K562 (cell line): Measurements from ENCODE around the gene C10orf105. TPM values are rescaled to one million over a fixed set of nuclear protein-coding genes. Genes with fewer than 3 reads are reported as not detected.
A peak's percentile ranks its signal among the peaks of the same experiment; 100 is the strongest.

Experiments used
- ATAC-seq: fragments of 200-7000 bp; cut with Tn5 transposase; 3 replicates; pipeline ENCODE4 v1.9.1; 2020; ENCODE audit warnings: moderate library complexity
- BruUV-seq: library from RNA; stranded (reverse); fragments of 400-500 nt; replicated peaks from 2 replicates; lab custom pipeline; 2021; lab: Mats Ljungman, UMichigan
- CTCF ChIA-PET: fragments of 300-600 bp; formaldehyde crosslinking; extraction: SDS; loops from one replicate; lab custom pipeline; 2021; ENCODE audit warnings: low intra/inter-chr PET ratio; lab: Yijun Ruan, JAX
- POLR2A ChIA-PET: fragments of 300-600, 350-650 bp; sonication (Branson Sonifier 250); formaldehyde crosslinking; extraction: SDS; loops from one replicate; lab custom pipeline; 2021; ENCODE audit warnings: antibody characterized with exemption, inconsistent platforms; lab: Yijun Ruan, JAX
- DNase-seq, 4 experiments: peaks; one replicate each; pipeline versions ENCODE4 v3.0.0 to v3.0.0-alpha.2; 2011 to 2018; ENCODE audit warnings: low spot score in 3 of 4, mixed read lengths in 3 of 4; ENCODE audit errors: extremely low read depth in 1 of 4
- FAIRE-seq: peaks from 2 replicates; lab custom pipeline; 2011; peaks lifted over from hg19 to GRCh38; lab: Jason Lieb, UNC
- H2AFZ ChIP-seq: 2 replicates; pipeline ENCODE4 v1.6.0; 2011; ENCODE audit warnings: low read depth, low read length, control low read depth, inconsistent platforms
- H3K27ac ChIP-seq: fragments of 200-600 bp; 3 replicates; pipeline ENCODE4 v1.8.0; 2011; ENCODE audit warnings: low read depth, mild to moderate bottlenecking, control low read depth, inconsistent platforms, low read length, moderate library complexity, mixed read lengths; ENCODE audit errors: extremely low read depth
- H3K27me3 ChIP-seq, 2 experiments: fragments of 300-600 bp in 1 of 2; 2 replicates in 1 of 2; 3 replicates in 1 of 2; pipeline versions ENCODE4 v1.6.0 to v1.8.0; 2011; ENCODE audit warnings: inconsistent platforms in 2 of 2, low read length in 2 of 2, mild to moderate bottlenecking in 1 of 2, mixed read lengths in 1 of 2, moderate library complexity in 1 of 2; ENCODE audit not compliant: control insufficient read depth in 2 of 2, insufficient read depth in 2 of 2
- H3K36me3 ChIP-seq: fragments of 300-600 bp; 3 replicates; pipeline ENCODE4 v1.8.0; 2011; ENCODE audit warnings: mild to moderate bottlenecking, low read length, inconsistent platforms; ENCODE audit not compliant: control insufficient read depth, insufficient read depth
- H3K4me1 ChIP-seq, 2 experiments: fragments of 200-600 bp in 1 of 2; replicated peaks in 1 of 2; 2 replicates in 1 of 2; 3 replicates in 1 of 2; pipeline versions ENCODE4 v1.5.1 to v1.8.0; 2011; ENCODE audit warnings: inconsistent platforms in 2 of 2, low read length in 2 of 2, mild to moderate bottlenecking in 1 of 2, mixed read lengths in 1 of 2, moderate library complexity in 1 of 2; ENCODE audit not compliant: control insufficient read depth in 2 of 2, insufficient read depth in 2 of 2
- H3K4me2 ChIP-seq: 2 replicates; pipeline ENCODE4 v1.6.1; 2011; ENCODE audit warnings: low read length, control low read depth, inconsistent platforms, mixed read lengths; ENCODE audit not compliant: insufficient read depth
- H3K4me3 ChIP-seq: fragments of 200-600 bp; sonication (generic), shearing (Covaris generic); 2 replicates; pipeline ENCODE4 v1.5.1; 2016; ENCODE audit warnings: control low read depth, inconsistent platforms
- H3K79me2 ChIP-seq: fragments of 200-600 bp; 3 replicates; pipeline ENCODE4 v1.8.0; 2011; ENCODE audit warnings: low read length, inconsistent platforms; ENCODE audit not compliant: control insufficient read depth, insufficient read depth
- H3K9ac ChIP-seq, 2 experiments: 2 replicates each; pipeline versions ENCODE4 v1.6.0 to v1.6.1; 2011; ENCODE audit warnings: low read depth in 2 of 2, low read length in 2 of 2, control low read depth in 1 of 2, inconsistent platforms in 1 of 2, mild to moderate bottlenecking in 1 of 2, mixed read lengths in 1 of 2; ENCODE audit not compliant: insufficient read depth in 1 of 2
- H3K9me1 ChIP-seq: one replicate; pipeline ENCODE4 v1.6.0; 2011; ENCODE audit warnings: inconsistent platforms, mild to moderate bottlenecking, low read length, moderate library complexity; ENCODE audit not compliant: control insufficient read depth, insufficient read depth
- H3K9me3 ChIP-seq: replicated peaks from 2 replicates; pipeline ENCODE4 v1.5.1; 2011; ENCODE audit warnings: low read depth, low read length, inconsistent platforms; ENCODE audit not compliant: control insufficient read depth, insufficient read depth
- H4K20me1 ChIP-seq: replicated peaks from 2 replicates; pipeline ENCODE4 v1.6.1; 2011; ENCODE audit warnings: low read length, inconsistent platforms, mixed read lengths; ENCODE audit not compliant: control insufficient read depth, insufficient read depth
- FOXJ2 ChIP-seq: fragments of 200-800 bp; sonication (Bioruptor generic); IDR thresholded peaks from 2 replicates; pipeline ENCODE4 v1.6.1; 2016; ENCODE audit warnings: missing genetic modification characterization, missing compliant biosample characterization
- FOXP1 ChIP-seq: sonication (generic); formaldehyde crosslinking; IDR thresholded peaks from 2 replicates; pipeline ENCODE4 v1.8.0; 2022; ENCODE audit warnings: mild to moderate bottlenecking, missing genetic modification reagents
- KLF16 ChIP-seq: IDR thresholded peaks from 2 replicates; pipeline ENCODE4 v1.6.1; 2016; ENCODE audit warnings: antibody characterized with exemption
- MAFF ChIP-seq: IDR thresholded peaks from 2 replicates; pipeline ENCODE4 v1.6.1; 2012; ENCODE audit warnings: low read length, improper control_type of control experiment
- MAFG ChIP-seq: fragments of 450-650 bp; conservative IDR thresholded peaks from 2 replicates; pipeline ENCODE4 v1.6.1; 2016; ENCODE audit warnings: missing genetic modification characterization, missing compliant biosample characterization
- NCOR1 ChIP-seq: fragments of 450-650 bp; IDR thresholded peaks from 2 replicates; pipeline ENCODE4 v1.6.1; 2016; ENCODE audit warnings: mild to moderate bottlenecking, moderate library complexity
- PRMT5 ChIP-seq: sonication (generic); formaldehyde crosslinking; IDR thresholded peaks from 2 replicates; pipeline ENCODE4 v1.5.0; 2020; ENCODE audit warnings: missing genetic modification reagents
- SOX6 ChIP-seq: fragments of 450-650 bp; IDR thresholded peaks from 2 replicates; pipeline ENCODE4 v1.6.1; 2014; ENCODE audit warnings: mild to moderate bottlenecking
- WGBS: fragments of 100-300 bp; shearing (Covaris generic); methylation state at CpG from one replicate; pipeline ENCODE4 v1.1.6; 2016; ENCODE audit warnings: low coverage, mixed read lengths; ENCODE audit not compliant: insufficient coverage; ENCODE audit errors: missing lambda C conversion rate; 5-methylcytosine and 5-hydroxymethylcytosine counted together
- in situ Hi-C: fragments of 300-500 bp; cut with MboI; formaldehyde crosslinking; loops from 4 replicates; pipeline ENCODE4 v1.15.0; 2018; ENCODE audit warnings: inconsistent platforms, mixed read lengths
- intact Hi-C: fragments of 100-400 bp; cut with micrococcal nuclease; formaldehyde crosslinking; loops from 2 replicates; pipeline ENCODE4 v1.14.2; 2022
- polyA plus RNA-seq, 8 experiments: library from polyadenylated mRNA; depleted of rRNA in 4 of 8; stranded (reverse) in 5 of 8; unstranded in 3 of 8; fragments of >200 nt; fragmentation: Nextera tagmentation in 2 of 8; fragmentation: Illumina TruSeq in 1 of 8; extraction: Ambion mirVana in 2 of 8; extraction: Trizol in 1 of 8; gene quantifications; 2 replicates each; pipeline versions ENCODE4 v1.2.1 to v1.2.3, GENCODE V29; 2011 to 2014; ENCODE audit warnings: inconsistent platforms in 1 of 8, missing spikeins in 1 of 8
- total RNA-seq, 7 experiments: library from RNA; depleted of rRNA in 6 of 7; stranded (reverse); fragments of >200 nt in 6 of 7; fragmentation: Illumina TruSeq in 2 of 7; extraction: Trizol in 2 of 7; gene quantifications; 2 replicates each; pipeline versions ENCODE4 v1.2.1 to v1.2.3, GENCODE V29; 2011 to 2021; ENCODE audit warnings: low replicate concordance in 1 of 7
- TF ChIP-seq, protein P1 (sequence below): fragments of 250-450 bp; sonication (Bioruptor Pico); IDR thresholded peaks from 2 replicates; pipeline ENCODE4 v1.8.0; 2021; ENCODE audit warnings: mild to moderate bottlenecking, moderate library complexity
- TF ChIP-seq, protein P2 (sequence below): IDR thresholded peaks from 3 replicates; pipeline ENCODE4 v1.6.1; 2011; ENCODE audit warnings: borderline replicate concordance, mild to moderate bottlenecking, moderate library complexity; ENCODE audit not compliant: insufficient read length; ENCODE audit errors: extremely low read depth
- TF ChIP-seq, protein P3 (sequence below): fragments of 200-800 bp; sonication (Bioruptor generic); IDR thresholded peaks from 2 replicates; pipeline ENCODE4 v1.6.1; 2017; ENCODE audit warnings: missing genetic modification characterization, missing compliant biosample characterization

Gene C10orf105
- total and polyA plus RNA-seq, 9 of the 15 experiments (the other 6 are each of a cell fraction or from before 2014, with no cell fraction given) = 0.03 to 0.25 (median 0.04) TPM; not detected in 3

DNA sequence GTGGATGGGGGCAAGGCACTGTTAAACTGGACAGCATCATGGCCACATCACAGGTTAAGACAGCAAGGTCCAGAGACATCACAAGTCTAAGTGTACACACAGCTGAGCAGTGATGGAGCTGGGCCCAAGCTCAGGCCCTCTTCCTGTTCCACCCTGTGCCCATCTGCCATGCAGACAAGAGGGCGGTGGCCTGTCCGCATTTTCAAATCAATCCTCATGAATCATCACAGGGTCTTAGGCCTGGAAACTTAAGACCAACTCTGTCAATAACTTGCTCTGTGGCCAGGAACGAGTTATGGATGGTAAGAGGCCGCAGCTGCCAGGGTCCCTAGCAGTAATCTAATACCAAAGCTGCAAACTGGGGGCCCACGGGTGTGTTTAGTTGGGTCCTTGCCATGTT is 3.2 kb downstream of the C10orf105 start:
- H3K27me3 ChIP-seq = no peaks in the 10 kb centered on the region
- no peak for FAIRE-seq

More for the DNA sequence above, 3.2 kb downstream of the C10orf105 start:
- H3K79me2 ChIP-seq = no peaks in the 10 kb centered on the region
- in situ Hi-C loops = no loop called here
- ChIA-PET CTCF (no interaction called here), POLR2A (interaction anchor here (0.7 kb wide), 1 partner anchor 343 kb away, joined by 3 read pairs; no protein-coding TSS in a partner anchor)
- no peaks in the 10 kb centered on the region for H3K36me3 ChIP-seq
- H3K27ac ChIP-seq = no peak overlapping the region
- intact Hi-C loops = no loop called here
- no peak overlapping the region for H2AFZ ChIP-seq
- ATAC-seq = no peak
- no peak overlapping the region for H3K4me2 ChIP-seq
- TF ChIP-seq PRMT5 (CRISPR knock-in tag) (no peak), NCOR1 (no peak), FOXP1 (CRISPR knock-in tag) (no peak), MAFG (tag) (no peak), KLF16 (no peak), SOX6 (no peak), MAFF (no peak), FOXJ2 (tag) (no peak)
- TF ChIP-seq, protein P1, sequence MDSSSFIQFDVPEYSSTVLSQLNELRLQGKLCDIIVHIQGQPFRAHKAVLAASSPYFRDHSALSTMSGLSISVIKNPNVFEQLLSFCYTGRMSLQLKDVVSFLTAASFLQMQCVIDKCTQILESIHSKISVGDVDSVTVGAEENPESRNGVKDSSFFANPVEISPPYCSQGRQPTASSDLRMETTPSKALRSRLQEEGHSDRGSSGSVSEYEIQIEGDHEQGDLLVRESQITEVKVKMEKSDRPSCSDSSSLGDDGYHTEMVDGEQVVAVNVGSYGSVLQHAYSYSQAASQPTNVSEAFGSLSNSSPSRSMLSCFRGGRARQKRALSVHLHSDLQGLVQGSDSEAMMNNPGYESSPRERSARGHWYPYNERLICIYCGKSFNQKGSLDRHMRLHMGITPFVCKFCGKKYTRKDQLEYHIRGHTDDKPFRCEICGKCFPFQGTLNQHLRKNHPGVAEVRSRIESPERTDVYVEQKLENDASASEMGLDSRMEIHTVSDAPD (CRISPR knock-in tag) = no peak
- TF ChIP-seq, protein P2, sequence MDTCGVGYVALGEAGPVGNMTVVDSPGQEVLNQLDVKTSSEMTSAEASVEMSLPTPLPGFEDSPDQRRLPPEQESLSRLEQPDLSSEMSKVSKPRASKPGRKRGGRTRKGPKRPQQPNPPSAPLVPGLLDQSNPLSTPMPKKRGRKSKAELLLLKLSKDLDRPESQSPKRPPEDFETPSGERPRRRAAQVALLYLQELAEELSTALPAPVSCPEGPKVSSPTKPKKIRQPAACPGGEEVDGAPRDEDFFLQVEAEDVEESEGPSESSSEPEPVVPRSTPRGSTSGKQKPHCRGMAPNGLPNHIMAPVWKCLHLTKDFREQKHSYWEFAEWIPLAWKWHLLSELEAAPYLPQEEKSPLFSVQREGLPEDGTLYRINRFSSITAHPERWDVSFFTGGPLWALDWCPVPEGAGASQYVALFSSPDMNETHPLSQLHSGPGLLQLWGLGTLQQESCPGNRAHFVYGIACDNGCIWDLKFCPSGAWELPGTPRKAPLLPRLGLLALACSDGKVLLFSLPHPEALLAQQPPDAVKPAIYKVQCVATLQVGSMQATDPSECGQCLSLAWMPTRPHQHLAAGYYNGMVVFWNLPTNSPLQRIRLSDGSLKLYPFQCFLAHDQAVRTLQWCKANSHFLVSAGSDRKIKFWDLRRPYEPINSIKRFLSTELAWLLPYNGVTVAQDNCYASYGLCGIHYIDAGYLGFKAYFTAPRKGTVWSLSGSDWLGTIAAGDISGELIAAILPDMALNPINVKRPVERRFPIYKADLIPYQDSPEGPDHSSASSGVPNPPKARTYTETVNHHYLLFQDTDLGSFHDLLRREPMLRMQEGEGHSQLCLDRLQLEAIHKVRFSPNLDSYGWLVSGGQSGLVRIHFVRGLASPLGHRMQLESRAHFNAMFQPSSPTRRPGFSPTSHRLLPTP = no peak
- TF ChIP-seq, protein P3, sequence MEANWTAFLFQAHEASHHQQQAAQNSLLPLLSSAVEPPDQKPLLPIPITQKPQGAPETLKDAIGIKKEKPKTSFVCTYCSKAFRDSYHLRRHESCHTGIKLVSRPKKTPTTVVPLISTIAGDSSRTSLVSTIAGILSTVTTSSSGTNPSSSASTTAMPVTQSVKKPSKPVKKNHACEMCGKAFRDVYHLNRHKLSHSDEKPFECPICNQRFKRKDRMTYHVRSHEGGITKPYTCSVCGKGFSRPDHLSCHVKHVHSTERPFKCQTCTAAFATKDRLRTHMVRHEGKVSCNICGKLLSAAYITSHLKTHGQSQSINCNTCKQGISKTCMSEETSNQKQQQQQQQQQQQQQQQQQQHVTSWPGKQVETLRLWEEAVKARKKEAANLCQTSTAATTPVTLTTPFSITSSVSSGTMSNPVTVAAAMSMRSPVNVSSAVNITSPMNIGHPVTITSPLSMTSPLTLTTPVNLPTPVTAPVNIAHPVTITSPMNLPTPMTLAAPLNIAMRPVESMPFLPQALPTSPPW (CRISPR knock-in tag) = no peak
- TF ChIP-seq, all 486 proteins: peak for 0
- 57% methylated on average over 5 of the region's 5 CpGs for WGBS
- Histone ChIP-seq H3K9ac (0 out of 4 replicates have a peak overlapping the region, but pooled peaks of 1 of the 2 experiments have one; percentile 12), H3K4me1 (peaks cover 24 to 40% of the 10 kb centered on the region in 2 experiments), H3K9me1 (no peaks in the 10 kb centered on the region), H3K9me3 (no peaks in the 10 kb centered on the region), H3K4me3 (no peak overlapping the region), H4K20me1 (no peaks in the 10 kb centered on the region)
- no peak for DNase-seq
- BruUV-seq = no TSS peak
